ENCODE measurements around the gene CHKA. TPM values are rescaled to one million over a fixed set of nuclear protein-coding genes. Genes with fewer than 3 reads are reported as not detected.

CHKA gene
- polyA plus RNA-seq, 3 donors from 2014 or later = 2.7 to 7.5 (median 4.9) TPM

- no peak overlapping the region for H3K27ac Mint-ChIP-seq
- no peaks in the 10 kb centered on the region for H3K4me1 Mint-ChIP-seq
- no peaks in the 10 kb centered on the region for H3K9me3 Mint-ChIP-seq
- H3K27me3 Mint-ChIP-seq (ENCODE audit: low read depth in 3 of 3) = peaks cover 0 to 4% (median 2%) of the 10 kb centered on the region in 3 donors
- H3K36me3 Mint-ChIP-seq = peaks cover 0 to 13% (median 3%) of the 10 kb centered on the region in 3 donors
- no peak for DNase-seq
- H3K4me3 Mint-ChIP-seq = no peak overlapping the region
These were observed 71.4 kb downstream of the CHKA start for GRCh38 chr11:68049509-68050370.

GRCh38 chr11:68048681-68049508, 72.3 kb downstream of the CHKA start:
- H3K27ac Mint-ChIP-seq = no peak overlapping the region
- no peak for DNase-seq
- H3K9me3 Mint-ChIP-seq = no peaks in the 10 kb centered on the region
- no peaks in the 10 kb centered on the region for H3K4me1 Mint-ChIP-seq
- H3K36me3 Mint-ChIP-seq = peaks cover 0 to 13% (median 3%) of the 10 kb centered on the region in 3 donors
- no peak overlapping the region for H3K4me3 Mint-ChIP-seq
- H3K27me3 Mint-ChIP-seq (ENCODE audit: low read depth in 3 of 3) = peaks cover 0 to 4% (median 2%) of the 10 kb centered on the region in 3 donors

DNA sequence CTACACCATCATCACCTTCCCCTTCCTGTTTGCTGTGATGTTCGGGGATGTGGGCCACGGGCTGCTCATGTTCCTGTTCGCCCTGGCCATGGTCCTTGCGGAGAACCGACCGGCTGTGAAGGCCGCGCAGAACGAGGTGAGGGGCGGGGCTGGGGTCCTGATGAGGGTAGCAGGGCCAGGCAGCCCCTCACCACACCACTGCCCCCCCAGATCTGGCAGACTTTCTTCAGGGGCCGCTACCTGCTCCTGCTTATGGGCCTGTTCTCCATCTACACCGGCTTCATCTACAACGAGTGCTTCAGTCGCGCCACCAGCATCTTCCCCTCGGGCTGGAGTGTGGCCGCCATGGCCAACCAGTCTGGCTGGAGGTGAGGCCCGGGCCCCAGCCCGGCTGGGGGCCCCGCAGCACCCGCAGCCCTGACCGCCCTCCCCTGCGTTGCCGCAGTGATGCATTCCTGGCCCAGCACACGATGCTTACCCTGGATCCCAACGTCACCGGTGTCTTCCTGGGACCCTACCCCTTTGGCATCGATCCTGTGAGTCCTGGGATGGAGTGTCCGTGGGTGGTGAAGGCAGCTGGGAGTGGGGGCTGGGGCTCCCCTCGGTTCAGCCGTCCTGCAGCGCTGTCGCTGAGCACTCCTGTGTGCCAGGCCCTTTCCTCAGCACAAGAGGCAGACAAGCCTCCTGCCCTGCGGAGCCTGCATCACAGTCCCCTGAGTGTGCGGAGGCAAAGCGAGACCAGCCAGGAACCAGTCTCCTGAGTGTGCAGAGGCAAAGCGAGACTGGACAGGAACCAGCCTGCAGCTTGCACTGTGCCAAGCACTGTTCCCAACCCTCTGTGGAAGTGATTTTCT, 73.5 kb downstream of the CHKA start:
- no peak overlapping the region for H3K27ac Mint-ChIP-seq
- H3K27me3 Mint-ChIP-seq (ENCODE audit: low read depth in 3 of 3) = peaks cover 0 to 1% (median 0%) of the 10 kb centered on the region in 3 donors
- no peaks in the 10 kb centered on the region for H3K4me1 Mint-ChIP-seq
- no peak for DNase-seq
- H3K9me3 Mint-ChIP-seq = no peaks in the 10 kb centered on the region
- H3K4me3 Mint-ChIP-seq = no peak overlapping the region
- peaks cover 0 to 8% (median 3%) of the 10 kb centered on the region in 3 donors for H3K36me3 Mint-ChIP-seq

GRCh38 chr11:68044898-68045351, 76.3 kb downstream of the CHKA start:
- no peak for DNase-seq
- Mint-ChIP-seq H3K9me3 (no peaks in the 10 kb centered on the region), H3K4me1 (peaks cover 9 to 16% of the 10 kb centered on the region in 2 donors), H3K4me3 (no peak overlapping the region), H3K27me3 (ENCODE audit: low read depth in 3 of 3) (peaks cover 0 to under 1% (median 0%) of the 10 kb centered on the region in 3 donors), H3K36me3 (no peaks in the 10 kb centered on the region), H3K27ac (no peak overlapping the region)

- H3K36me3 Mint-ChIP-seq = no peaks in the 10 kb centered on the region
- H3K4me3 Mint-ChIP-seq = no peak overlapping the region
- H3K27ac Mint-ChIP-seq = no peak overlapping the region
- H3K4me1 Mint-ChIP-seq = peaks cover 12 to 18% of the 10 kb centered on the region in 2 donors
- H3K27me3 Mint-ChIP-seq (ENCODE audit: low read depth in 3 of 3) = peaks cover 0 to 1% (median 0%) of the 10 kb centered on the region in 3 donors
- no peaks in the 10 kb centered on the region for H3K9me3 Mint-ChIP-seq
- DNase-seq = no peak
These were observed 76.9 kb downstream of the CHKA start for GRCh38 chr11:68044145-68044813.

DNA sequence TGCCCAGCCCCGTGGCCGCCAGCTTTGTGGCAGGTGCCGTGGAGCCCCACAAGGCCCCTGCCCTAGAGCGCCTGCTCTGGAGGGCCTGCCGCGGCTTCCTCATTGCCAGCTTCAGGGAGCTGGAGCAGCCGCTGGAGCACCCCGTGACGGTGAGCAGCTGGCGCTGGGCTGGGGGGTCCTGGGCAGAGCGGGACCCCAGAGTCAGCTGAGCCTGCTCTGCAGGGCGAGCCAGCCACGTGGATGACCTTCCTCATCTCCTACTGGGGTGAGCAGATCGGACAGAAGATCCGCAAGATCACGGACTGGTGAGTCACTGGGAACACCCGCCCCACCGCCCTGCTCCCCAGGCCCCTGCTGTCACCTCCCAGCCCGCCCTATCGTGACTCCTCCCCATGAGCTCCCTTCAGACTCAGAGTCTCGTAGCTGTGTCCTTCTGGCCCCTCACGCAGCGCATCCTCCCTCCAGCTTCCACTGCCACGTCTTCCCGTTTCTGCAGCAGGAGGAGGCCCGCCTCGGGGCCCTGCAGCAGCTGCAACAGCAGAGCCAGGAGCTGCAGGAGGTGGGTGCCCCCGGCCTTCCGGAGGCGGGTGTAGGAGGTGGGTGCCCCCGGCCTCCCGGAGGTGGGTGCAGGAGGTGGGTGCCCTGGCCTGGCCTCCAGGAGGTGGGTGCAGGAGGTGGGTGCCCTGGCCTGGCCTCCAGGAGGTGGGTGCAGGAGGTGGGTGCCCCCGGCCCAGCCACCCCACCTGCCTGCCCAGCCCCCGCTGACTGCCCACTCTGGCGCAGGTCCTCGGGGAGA, 77.6 kb downstream of the CHKA start:
- Mint-ChIP-seq H3K36me3 (no peaks in the 10 kb centered on the region), H3K9me3 (no peaks in the 10 kb centered on the region), H3K4me1 (peaks cover 12 to 19% of the 10 kb centered on the region in 2 donors), H3K27me3 (ENCODE audit: low read depth in 3 of 3) (peaks cover 0 to 1% (median 0%) of the 10 kb centered on the region in 3 donors), H3K4me3 (no peak overlapping the region), H3K27ac (no peak overlapping the region)
- no peak for DNase-seq

- no peak for DNase-seq
- H3K4me1 Mint-ChIP-seq = peaks cover 12 to 21% of the 10 kb centered on the region in 2 donors
- H3K9me3 Mint-ChIP-seq = no peaks in the 10 kb centered on the region
- no peaks in the 10 kb centered on the region for H3K36me3 Mint-ChIP-seq
- H3K27ac Mint-ChIP-seq = no peak overlapping the region
- peaks cover 0 to 1% (median 0%) of the 10 kb centered on the region in 3 donors for H3K27me3 Mint-ChIP-seq (ENCODE audit: low read depth in 3 of 3)
- no peak overlapping the region for H3K4me3 Mint-ChIP-seq
These were observed 78.2 kb downstream of the CHKA start for GRCh38 chr11:68043029-68043348.

DNA sequence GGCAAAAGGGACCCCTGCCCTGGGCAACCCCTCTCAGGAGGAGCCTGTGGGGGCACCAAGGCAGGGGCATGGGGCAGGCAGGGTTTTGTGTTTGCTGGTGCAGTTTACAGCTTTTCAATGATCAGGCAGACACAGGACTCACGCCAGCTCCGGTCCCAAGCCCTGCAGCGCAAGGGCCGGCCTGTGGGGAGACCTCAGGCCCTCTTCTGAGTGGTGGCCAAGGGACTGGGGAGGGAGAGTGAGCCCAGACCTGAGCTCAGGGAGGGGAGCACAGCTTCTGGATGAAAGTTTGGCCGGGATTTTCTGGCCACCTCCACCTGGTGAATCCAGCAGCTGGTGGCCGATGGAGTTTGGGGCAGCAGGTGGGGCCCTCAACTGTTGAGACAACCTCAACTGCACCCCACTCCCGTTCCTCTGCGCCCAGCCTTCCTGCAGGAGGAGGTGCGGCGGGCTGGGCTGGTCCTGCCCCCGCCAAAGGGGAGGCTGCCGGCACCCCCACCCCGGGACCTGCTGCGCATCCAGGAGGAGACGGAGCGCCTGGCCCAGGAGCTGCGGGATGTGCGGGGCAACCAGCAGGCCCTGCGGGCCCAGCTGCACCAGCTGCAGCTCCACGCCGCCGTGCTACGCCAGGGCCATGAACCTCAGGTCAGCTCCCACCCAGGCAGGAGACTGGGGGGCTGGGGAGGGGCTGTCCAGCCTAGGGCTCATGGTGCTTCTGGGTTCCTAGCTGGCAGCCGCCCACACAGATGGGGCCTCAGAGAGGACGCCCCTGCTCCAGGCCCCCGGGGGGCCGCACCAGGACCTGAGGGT, 78.8 kb downstream of the CHKA start:
- Mint-ChIP-seq H3K4me3 (no peak overlapping the region), H3K27ac (no peak overlapping the region), H3K9me3 (no peaks in the 10 kb centered on the region), H3K36me3 (no peaks in the 10 kb centered on the region), H3K4me1 (peaks cover 18 to 27% of the 10 kb centered on the region in 2 donors), H3K27me3 (ENCODE audit: low read depth in 3 of 3) (peaks cover 0 to 1% (median 0%) of the 10 kb centered on the region in 3 donors)
- DNase-seq = no peak

DNA sequence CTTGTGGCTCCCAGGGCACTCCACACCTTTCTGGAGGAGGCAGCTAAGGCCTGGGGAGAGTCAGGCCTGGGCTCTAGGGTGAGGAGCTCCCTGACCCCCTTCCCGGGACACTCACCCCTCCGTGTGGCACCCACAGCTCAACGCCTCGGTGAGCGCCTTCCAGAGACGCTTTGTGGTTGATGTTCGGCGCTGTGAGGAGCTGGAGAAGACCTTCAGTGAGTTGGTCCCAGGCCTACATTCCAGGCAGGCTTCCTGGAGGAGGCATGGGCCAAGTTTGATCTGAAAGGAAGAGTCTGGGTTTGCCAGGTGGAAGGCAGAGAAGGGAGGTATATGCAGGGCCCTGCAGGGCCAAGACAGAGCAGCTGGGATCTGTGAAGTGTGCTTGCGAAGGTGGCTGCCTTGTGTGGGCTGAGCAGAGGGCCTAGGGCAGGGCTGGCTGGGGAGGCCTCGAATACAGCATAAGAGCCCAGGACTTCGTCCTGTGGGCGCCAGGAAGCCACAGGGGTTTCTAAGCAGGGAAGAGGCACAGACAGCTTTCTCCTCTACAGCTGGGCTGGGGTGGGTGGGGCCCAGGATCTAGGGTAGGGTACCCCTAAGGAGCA, 79.5 kb downstream of the CHKA start:
- peak overlapping the region; percentile 14 to 69 (median 33) for H3K4me3 Mint-ChIP-seq
- H3K27ac Mint-ChIP-seq = peak overlapping the region; percentile 35 to 87 (median 66)
- no peaks in the 10 kb centered on the region for H3K36me3 Mint-ChIP-seq
- H3K27me3 Mint-ChIP-seq (ENCODE audit: low read depth in 3 of 3) = peaks cover 0 to 8% (median 3%) of the 10 kb centered on the region in 3 donors
- H3K9me3 Mint-ChIP-seq = no peaks in the 10 kb centered on the region
- peaks cover 25 to 34% of the 10 kb centered on the region in 2 donors for H3K4me1 Mint-ChIP-seq
- DNase-seq = no peak

- Mint-ChIP-seq H3K9me3 (no peaks in the 10 kb centered on the region), H3K27ac (peak overlapping the region; percentile 35 to 97 (median 93)), H3K4me1 (peaks cover 31 to 39% of the 10 kb centered on the region in 2 donors), H3K4me3 (peak overlapping the region; percentile 90 to 94 (median 93)), H3K27me3 (ENCODE audit: low read depth in 3 of 3) (peaks cover 0 to 10% (median 3%) of the 10 kb centered on the region in 3 donors), H3K36me3 (no peaks in the 10 kb centered on the region)
- DNase-seq = no peak
These were observed 80.1 kb downstream of the CHKA start for GRCh38 chr11:68040957-68041591.

Data from immature natural killer cell (primary cell).